Vagina (tissue), 2 donors: ENCODE data around the gene EIF2AK3.

Source experiments
- CTCF ChIP-seq, 3 experiments: fragments of 450-650 bp in 2 of 3; fragments of 200-600 bp in 1 of 3; sonication (generic) in 1 of 3; IDR thresholded peaks; one replicate each; pipeline ENCODE4 v1.5.1; 2017 to 2019; ENCODE audit warnings: antibody characterized with exemption in 3 of 3, mild to moderate bottlenecking in 2 of 3, moderate library complexity in 2 of 3
- POLR2A ChIP-seq, 2 donors: fragments of 450-650 bp; IDR thresholded peaks; one replicate each; pipeline ENCODE4 v1.6.1; 2017; ENCODE audit warnings: antibody characterized with exemption in 2 of 2, mild to moderate bottlenecking in 2 of 2, moderate library complexity in 2 of 2
- POLR2AphosphoS5 ChIP-seq, 2 donors: sonication (generic); formaldehyde crosslinking; IDR thresholded peaks; one replicate each; pipeline ENCODE4 v1.9.0; 2017; ENCODE audit warnings: antibody characterized with exemption in 2 of 2, mild to moderate bottlenecking in 2 of 2, low read depth in 1 of 2; ENCODE audit not compliant: insufficient read depth in 1 of 2

DNA sequence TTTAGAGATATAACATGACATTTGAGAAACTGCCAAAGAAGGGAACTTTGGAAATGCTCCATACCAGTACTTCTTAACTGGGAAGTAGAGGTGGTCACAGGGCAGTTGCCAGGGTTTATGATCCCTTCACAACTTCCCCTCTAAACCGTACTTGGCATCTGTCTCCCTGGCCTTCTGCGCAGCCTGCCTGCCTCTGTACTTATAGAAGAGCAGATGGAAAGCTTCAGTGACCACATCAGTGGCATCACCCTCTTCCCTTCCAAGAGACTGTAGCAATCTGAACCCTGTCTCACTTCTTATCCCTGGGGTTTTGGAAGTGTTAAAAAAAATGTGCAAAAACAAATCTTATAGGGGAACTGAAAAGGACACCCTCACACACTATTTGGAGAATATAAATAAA is 64.1 kb downstream of the EIF2AK3 start:
- TF ChIP-seq CTCF (IDR thresholded peaks at IDR 0.05) (no peak), POLR2A (IDR thresholded peaks at IDR 0.05) (no peak), POLR2AphosphoS5 (IDR thresholded peaks at IDR 0.05; ENCODE audit: insufficient read depth in 1 of 2, low read depth in 1 of 2) (no peak)
